K562 (cell line): ENCODE results near the gene SLIT1.

Experiments
- BACH1 ChIP-seq: fragments of 200-800 bp; sonication (Bioruptor generic); IDR thresholded peaks from 2 replicates; pipeline ENCODE4 v1.6.1; 2016; ENCODE audit warnings: missing genetic modification characterization, missing compliant biosample characterization
- CHD2 ChIP-seq: IDR thresholded peaks from 2 replicates; pipeline ENCODE4 v1.6.1; 2011; ENCODE audit warnings: low read depth, low read length
- COPS2 ChIP-seq: fragments of 450-650 bp; conservative IDR thresholded peaks from 2 replicates; pipeline ENCODE4 v1.6.1; 2016; ENCODE audit warnings: mild to moderate bottlenecking, moderate library complexity
- EP300 ChIP-seq: IDR thresholded peaks from 2 replicates; pipeline ENCODE4 v1.6.1; 2012; ENCODE audit warnings: low read length, improper control_type of control experiment
- HDAC2 ChIP-seq: fragments of 450-650 bp; IDR thresholded peaks from 2 replicates; pipeline ENCODE4 v1.6.1; 2016; ENCODE audit warnings: mild to moderate bottlenecking
- POLR2AphosphoS2 ChIP-seq: IDR thresholded peaks from 2 replicates; pipeline ENCODE4 v1.6.1; 2012; ENCODE audit warnings: low read length, improper control_type of control experiment
- SIRT6 ChIP-seq: IDR thresholded peaks from one replicate; pipeline ENCODE4 v1.6.1; 2012; ENCODE audit warnings: low read depth, mild to moderate bottlenecking, control low read depth, inconsistent platforms, low read length, moderate library complexity
- ZNF592 ChIP-seq: fragments of 450-650 bp; IDR thresholded peaks from 2 replicates; pipeline ENCODE4 v1.6.1; 2017; ENCODE audit warnings: antibody characterized with exemption, mild to moderate bottlenecking
- ZNF785 ChIP-seq: fragments of 250-450 bp; sonication (Bioruptor Pico); IDR thresholded peaks from 2 replicates; pipeline ENCODE4 v1.4.0; 2020; ENCODE audit warnings: mild to moderate bottlenecking
- TF ChIP-seq, protein P1 (sequence below): sonication (generic); formaldehyde crosslinking; IDR thresholded peaks from 2 replicates; pipeline ENCODE4 v1.5.0; 2020; ENCODE audit warnings: missing genetic modification reagents

DNA sequence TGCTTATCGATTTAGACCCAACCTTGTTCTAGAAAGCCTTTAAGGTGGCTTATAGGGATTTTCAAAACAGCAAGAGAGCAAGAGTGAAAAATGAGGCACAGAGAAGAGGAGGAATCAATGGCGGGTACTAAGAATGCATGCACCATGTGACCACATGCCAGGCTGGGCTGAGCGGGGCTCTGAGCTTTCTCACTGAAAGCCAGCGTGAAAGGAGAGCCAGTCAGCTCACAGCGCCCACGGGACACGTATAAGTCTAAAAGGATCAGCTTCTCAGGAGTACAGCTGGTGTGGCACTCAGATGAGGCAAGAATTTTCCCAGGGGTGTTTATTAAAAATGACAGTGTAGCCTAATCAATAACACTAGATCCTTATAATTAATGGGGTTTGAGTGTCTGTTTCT, 114.3 kb downstream of the SLIT1 start:
- TF ChIP-seq POLR2AphosphoS2 (no peak), BACH1 (no peak), EP300 (no peak), HDAC2 (no peak), ZNF592 (no peak), CHD2 (no peak), ZNF785 (no peak), COPS2 (no peak), SIRT6 (no peak)
- TF ChIP-seq, protein P1, sequence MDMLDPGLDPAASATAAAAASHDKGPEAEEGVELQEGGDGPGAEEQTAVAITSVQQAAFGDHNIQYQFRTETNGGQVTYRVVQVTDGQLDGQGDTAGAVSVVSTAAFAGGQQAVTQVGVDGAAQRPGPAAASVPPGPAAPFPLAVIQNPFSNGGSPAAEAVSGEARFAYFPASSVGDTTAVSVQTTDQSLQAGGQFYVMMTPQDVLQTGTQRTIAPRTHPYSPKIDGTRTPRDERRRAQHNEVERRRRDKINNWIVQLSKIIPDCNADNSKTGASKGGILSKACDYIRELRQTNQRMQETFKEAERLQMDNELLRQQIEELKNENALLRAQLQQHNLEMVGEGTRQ = no peak
